HepG2 (cell line): ENCODE data around the gene MEF2A. TPM values are rescaled to one million over a fixed set of nuclear protein-coding genes. Genes with fewer than 3 reads are reported as not detected.

Source experiments
- CBX1 ChIP-seq: IDR thresholded peaks from one replicate; pipeline ENCODE4 v1.6.1; 2016; ENCODE audit warnings: antibody characterized with exemption, low read depth
- EZH2 ChIP-seq: conservative IDR thresholded peaks from 2 replicates; pipeline ENCODE4 v1.6.1; 2012; ENCODE audit warnings: mild to moderate bottlenecking, low read depth, low read length, moderate library complexity
- GPN1 ChIP-seq: sonication (generic); formaldehyde crosslinking; IDR thresholded peaks from 2 replicates; pipeline ENCODE4 v1.5.1; 2020; ENCODE audit warnings: missing genetic modification reagents, borderline replicate concordance
- GRHL1 ChIP-seq: sonication (generic); formaldehyde crosslinking; conservative IDR thresholded peaks from 2 replicates; pipeline ENCODE4 v1.8.0; 2022; ENCODE audit warnings: missing genetic modification reagents
- IKZF5 ChIP-seq: IDR thresholded peaks from 2 replicates; pipeline ENCODE4 v1.6.1; 2018; ENCODE audit warnings: missing genetic modification reagents, mild to moderate bottlenecking, missing compliant biosample characterization
- IRF1 ChIP-seq: sonication (generic); formaldehyde crosslinking; IDR thresholded peaks from 2 replicates; pipeline ENCODE4 v1.4.0; 2020; ENCODE audit warnings: low read depth, mild to moderate bottlenecking, missing genetic modification reagents
- MAFK ChIP-seq, 2 experiments: IDR thresholded peaks in 1 of 2; conservative IDR thresholded peaks in 1 of 2; 2 replicates each; pipeline ENCODE4 v1.6.1; 2011; ENCODE audit warnings: improper control_type of control experiment in 2 of 2, low read length in 2 of 2
- NFE2L1 ChIP-seq: sonication (generic); formaldehyde crosslinking; IDR thresholded peaks from 2 replicates; pipeline ENCODE4 v1.4.0; 2020; ENCODE audit warnings: missing genetic modification reagents, mild to moderate bottlenecking, borderline replicate concordance
- NFIB ChIP-seq: sonication (generic); formaldehyde crosslinking; IDR thresholded peaks from 2 replicates; pipeline ENCODE4 v1.9.0; 2021; ENCODE audit warnings: missing genetic modification reagents, mild to moderate bottlenecking, borderline replicate concordance
- POLR2G ChIP-seq: fragments of 200-400 bp; formaldehyde crosslinking; IDR thresholded peaks from 2 replicates; pipeline ENCODE4 v1.6.1; 2018; ENCODE audit warnings: mild to moderate bottlenecking, low read depth, low read length, moderate library complexity
- REL ChIP-seq: sonication (generic); formaldehyde crosslinking; conservative IDR thresholded peaks from 2 replicates; pipeline ENCODE4 v1.8.0; 2022; ENCODE audit warnings: mild to moderate bottlenecking, missing genetic modification reagents, moderate library complexity
- SCMH1 ChIP-seq: sonication (generic); formaldehyde crosslinking; IDR thresholded peaks from 2 replicates; pipeline ENCODE4 v1.9.0; 2021; ENCODE audit warnings: missing genetic modification reagents, mild to moderate bottlenecking, borderline replicate concordance
- TEF ChIP-seq: sonication (generic); formaldehyde crosslinking; IDR thresholded peaks from 2 replicates; pipeline ENCODE4 v1.5.0; 2020; ENCODE audit warnings: missing genetic modification reagents
- ZBTB46 ChIP-seq: sonication (generic); formaldehyde crosslinking; IDR thresholded peaks from 2 replicates; pipeline ENCODE4 v1.4.0; 2020; ENCODE audit warnings: mild to moderate bottlenecking, missing genetic modification reagents, borderline replicate concordance
- ZFP82 ChIP-seq: sonication (generic); formaldehyde crosslinking; IDR thresholded peaks from 2 replicates; pipeline ENCODE4 v1.5.1; 2020; ENCODE audit warnings: mild to moderate bottlenecking, missing genetic modification reagents, borderline replicate concordance
- ZNF260 ChIP-seq: sonication (generic); formaldehyde crosslinking; IDR thresholded peaks from 2 replicates; pipeline ENCODE4 v1.4.0; 2020; ENCODE audit warnings: missing genetic modification reagents, low read depth, mild to moderate bottlenecking, borderline replicate concordance
- ZNF530 ChIP-seq: sonication (generic); formaldehyde crosslinking; IDR thresholded peaks from 2 replicates; pipeline ENCODE4 v1.5.0; 2020; ENCODE audit warnings: low read depth, mild to moderate bottlenecking, missing genetic modification reagents
- ZNF597 ChIP-seq: sonication (generic); formaldehyde crosslinking; IDR thresholded peaks from 2 replicates; pipeline ENCODE4 v1.5.0; 2020; ENCODE audit warnings: missing genetic modification reagents
- ZNF607 ChIP-seq: sonication (generic); formaldehyde crosslinking; IDR thresholded peaks from 2 replicates; pipeline ENCODE4 v1.5.1; 2020; ENCODE audit warnings: missing genetic modification reagents, mild to moderate bottlenecking, borderline replicate concordance
- polyA plus RNA-seq, 8 experiments: library from polyadenylated mRNA; depleted of rRNA in 3 of 8; stranded (reverse) in 7 of 8; unstranded in 1 of 8; fragments of >200 nt; fragmentation: Illumina TruSeq in 4 of 8; extraction: Trizol in 4 of 8; gene quantifications; 2 replicates each; pipeline versions ENCODE4 v1.2.1 to v1.2.3, GENCODE V29; 2011 to 2016; ENCODE audit warnings: low read depth in 4 of 8, missing spikeins in 1 of 8, mixed read lengths in 1 of 8; ENCODE audit not compliant: insufficient read depth in 1 of 8
- total RNA-seq, 5 experiments: library from RNA; depleted of rRNA; stranded (reverse); fragments of >200 nt; fragmentation: Illumina TruSeq; extraction: Trizol; gene quantifications; 2 replicates each; pipeline ENCODE4 v1.2.3, GENCODE V29; 2016; ENCODE audit warnings: low read depth in 1 of 5

The MEF2A gene
- total and polyA plus RNA-seq, 2 of the 13 experiments (the other 11 are each of a cell fraction or from before 2014, with no cell fraction given) = 15.2 to 24.4 TPM

- TF ChIP-seq SCMH1 (CRISPR knock-in tag) = no peak
- TF ChIP-seq EZH2 = no peak
- no peak for TF ChIP-seq CBX1
- peak; percentile 72 for TF ChIP-seq ZNF607 (CRISPR knock-in tag)
- peak; percentile 76 for TF ChIP-seq POLR2G
- TF ChIP-seq ZBTB46 = no peak
- no peak for TF ChIP-seq GPN1 (CRISPR knock-in tag)
- TF ChIP-seq NFIB = no peak
- TF ChIP-seq ZFP82 (CRISPR knock-in tag) = no peak
- TF ChIP-seq TEF = no peak
- no peak for TF ChIP-seq NFE2L1
- TF ChIP-seq ZNF260 (CRISPR knock-in tag) = no peak
- no peak for TF ChIP-seq ZNF597 (CRISPR knock-in tag)
- peak; percentile 9 to 22; a peak in 1 of 4 replicates for TF ChIP-seq MAFK (conservative IDR thresholded peaks at IDR 0.05 in 1 of 2, IDR thresholded peaks at IDR 0.05 in 1 of 2; ENCODE audit: low read length in 2 of 2)
- TF ChIP-seq GRHL1 (CRISPR knock-in tag) = no peak
- no peak; the same call in 1 of the 2 replicates for TF ChIP-seq IKZF5 (CRISPR knock-in tag)
- TF ChIP-seq REL = no peak
- no peak for TF ChIP-seq ZNF530 (CRISPR knock-in tag)
- no peak for TF ChIP-seq IRF1 (CRISPR knock-in tag)
Observed at GRCh38 chr15:99733268-99734039, 167.7 kb downstream of the MEF2A start, which contains the start of gene LYSMD4 (continued).
